Right atrium auricular region (tissue), 2 donors: ENCODE measurements around the gene MSGN1. TPM values are rescaled to one million over a fixed set of nuclear protein-coding genes. Genes with fewer than 3 reads are reported as not detected.
A peak's percentile ranks its signal among the peaks of the same experiment; 100 is the strongest.

Experiments
- DNase-seq: peaks from one replicate; pipeline ENCODE4 v3.0.0-alpha.2; 2019; ENCODE audit warnings: low spot score
- H3K27ac ChIP-seq, 2 donors: fragments of 200-600 bp; sonication (generic); 1 replicate in 1 of 2; 2 replicates in 1 of 2; pipeline ENCODE4 v1.5.1; 2016 to 2019
- H3K27me3 ChIP-seq, 2 donors: fragments of 200-600 bp; sonication (generic); one replicate each; pipeline versions ENCODE4 v1.5.1 to v1.6.0; 2017 to 2019
- H3K36me3 ChIP-seq: fragments of 200-600 bp; sonication (generic); one replicate; pipeline ENCODE4 v1.5.1; 2016
- H3K4me1 ChIP-seq, 2 donors: fragments of 200-600 bp; sonication (generic); one replicate each; pipeline versions ENCODE4 v1.5.1 to v1.6.0; 2017 to 2019
- H3K4me3 ChIP-seq, 2 donors: fragments of 200-600 bp; sonication (generic); 1 replicate in 1 of 2; 2 replicates in 1 of 2; pipeline ENCODE4 v1.5.1; 2017 to 2019; ENCODE audit warnings: mild to moderate bottlenecking in 1 of 2, moderate library complexity in 1 of 2
- H3K9me3 ChIP-seq, 2 donors: fragments of 200-600 bp; sonication (generic); one replicate each; pipeline ENCODE4 v1.5.1; 2019
- total RNA-seq, 2 donors: library from RNA; depleted of rRNA; stranded (reverse); fragments of >200 nt; gene quantifications; one replicate each; pipeline ENCODE4 v1.1.0, GENCODE V29; 2016
- TF ChIP-seq, protein P1 (sequence below), 2 donors: fragments of 200-600 bp; sonication (generic); IDR thresholded peaks; one replicate each; pipeline ENCODE4 v1.5.1; 2019; ENCODE audit warnings: antibody characterized with exemption in 2 of 2

MSGN1 gene
- total RNA-seq, 2 donors from 2014 or later, result not detected

DNA sequence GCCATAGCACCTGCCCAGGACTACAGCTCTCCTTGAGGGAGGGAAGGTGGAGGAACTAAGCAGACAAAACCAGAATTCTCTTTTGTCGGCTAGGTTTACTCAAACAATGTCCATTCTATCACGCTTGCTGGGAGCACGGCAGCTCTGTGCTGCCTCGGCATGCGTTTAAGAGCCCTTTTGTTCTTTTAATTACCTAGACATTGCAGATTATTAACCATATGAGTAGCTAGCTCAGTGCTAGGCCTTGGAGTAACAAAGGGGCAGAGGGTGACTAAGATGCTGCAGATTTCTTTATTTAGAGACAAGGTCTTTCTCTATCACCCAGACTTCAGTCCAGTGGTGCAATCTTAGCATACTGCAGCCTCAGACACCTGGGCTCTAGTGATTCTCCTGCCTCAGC is 11.1 kb downstream of the MSGN1 start:
- Histone ChIP-seq H3K36me3 (no peaks in the 10 kb centered on the region), H3K9me3 (no peaks in the 10 kb centered on the region), H3K27ac (no peak overlapping the region), H3K27me3 (no peaks in the 10 kb centered on the region), H3K4me3 (no peak overlapping the region), H3K4me1 (peaks cover 0 to 24% of the 10 kb centered on the region in 2 donors)
- no peak for DNase-seq
- TF ChIP-seq, protein P1, sequence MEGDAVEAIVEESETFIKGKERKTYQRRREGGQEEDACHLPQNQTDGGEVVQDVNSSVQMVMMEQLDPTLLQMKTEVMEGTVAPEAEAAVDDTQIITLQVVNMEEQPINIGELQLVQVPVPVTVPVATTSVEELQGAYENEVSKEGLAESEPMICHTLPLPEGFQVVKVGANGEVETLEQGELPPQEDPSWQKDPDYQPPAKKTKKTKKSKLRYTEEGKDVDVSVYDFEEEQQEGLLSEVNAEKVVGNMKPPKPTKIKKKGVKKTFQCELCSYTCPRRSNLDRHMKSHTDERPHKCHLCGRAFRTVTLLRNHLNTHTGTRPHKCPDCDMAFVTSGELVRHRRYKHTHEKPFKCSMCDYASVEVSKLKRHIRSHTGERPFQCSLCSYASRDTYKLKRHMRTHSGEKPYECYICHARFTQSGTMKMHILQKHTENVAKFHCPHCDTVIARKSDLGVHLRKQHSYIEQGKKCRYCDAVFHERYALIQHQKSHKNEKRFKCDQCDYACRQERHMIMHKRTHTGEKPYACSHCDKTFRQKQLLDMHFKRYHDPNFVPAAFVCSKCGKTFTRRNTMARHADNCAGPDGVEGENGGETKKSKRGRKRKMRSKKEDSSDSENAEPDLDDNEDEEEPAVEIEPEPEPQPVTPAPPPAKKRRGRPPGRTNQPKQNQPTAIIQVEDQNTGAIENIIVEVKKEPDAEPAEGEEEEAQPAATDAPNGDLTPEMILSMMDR (IDR thresholded peaks at IDR 0.05), result no peak

DNA sequence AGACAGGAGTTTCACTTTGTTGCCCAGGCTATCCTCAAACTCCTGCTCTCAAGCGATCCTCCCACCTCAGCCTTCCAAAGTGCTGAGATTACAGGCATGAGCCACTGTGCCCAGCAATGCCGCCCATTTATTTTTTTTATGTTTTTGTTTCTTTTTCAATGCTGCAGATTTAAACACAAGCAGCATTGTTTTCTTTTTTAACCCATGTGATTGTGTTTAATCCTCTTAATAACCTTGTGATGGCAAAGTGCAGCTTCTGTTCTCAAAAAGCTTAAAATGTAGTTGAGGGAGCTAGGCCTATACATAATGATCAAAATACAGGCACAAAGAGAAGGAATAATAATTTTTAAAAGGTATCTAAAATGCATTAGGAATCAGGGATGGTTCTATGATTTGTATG is 11.5 kb downstream of the MSGN1 start:
- Histone ChIP-seq H3K27me3 (no peaks in the 10 kb centered on the region), H3K27ac (no peak overlapping the region), H3K9me3 (no peaks in the 10 kb centered on the region)

DNA sequence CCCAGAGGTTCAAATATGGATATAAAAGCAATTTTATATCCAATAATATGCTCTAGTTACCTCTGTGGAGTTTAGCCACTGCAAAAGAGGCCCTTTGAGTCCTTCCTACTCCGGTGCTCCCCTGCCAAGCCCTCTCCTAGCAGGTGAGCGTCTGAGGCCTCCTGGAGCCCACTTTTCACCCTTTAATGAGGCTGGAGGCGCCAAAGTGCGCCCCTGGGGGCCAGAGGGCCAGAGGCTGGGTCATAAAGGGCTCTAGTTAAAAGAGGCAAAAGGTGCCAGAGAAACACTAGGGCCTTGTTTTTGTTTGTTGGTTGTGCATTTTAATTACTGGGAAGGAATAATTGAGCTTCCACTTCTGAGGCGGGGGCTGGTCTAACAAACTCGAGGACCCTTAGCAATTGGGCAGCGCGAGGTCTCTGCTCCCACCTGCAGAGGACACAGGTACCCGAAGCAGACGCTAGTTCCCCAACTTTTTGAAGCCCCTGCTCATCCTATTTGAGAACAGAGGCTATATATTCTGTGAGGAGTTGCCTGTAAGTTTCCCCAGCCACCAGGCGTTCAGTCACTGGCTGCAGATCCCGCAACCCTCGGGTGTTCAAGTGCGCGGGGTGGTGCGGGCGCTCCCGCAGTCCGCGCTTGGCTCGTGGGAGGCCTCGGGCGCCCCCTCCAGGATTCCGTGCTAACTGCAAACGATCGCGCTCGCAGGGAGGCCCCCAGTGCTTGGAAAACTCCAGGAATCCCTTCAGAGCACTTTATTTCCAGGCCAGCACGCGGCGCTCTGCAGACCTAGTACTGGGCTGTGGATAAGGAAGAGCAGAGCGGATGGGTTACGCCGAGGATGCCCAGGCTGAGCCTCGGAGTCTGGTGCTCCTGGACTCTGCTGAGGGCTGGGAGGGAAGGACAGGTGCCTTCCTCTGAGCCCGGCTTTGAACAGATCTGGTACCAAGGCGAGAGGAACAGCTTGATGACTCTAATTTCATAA is 14.1 kb downstream of the MSGN1 start:
- Histone ChIP-seq H3K4me1 (peaks cover 0 to 10% of the 10 kb centered on the region in 2 donors), H3K27ac (no peak overlapping the region), H3K4me3 (peak overlapping the region in 1 of 2 donors; percentile 25), H3K36me3 (no peaks in the 10 kb centered on the region), H3K9me3 (no peaks in the 10 kb centered on the region), H3K27me3 (no peaks in the 10 kb centered on the region)
- TF ChIP-seq, protein P1 (IDR thresholded peaks at IDR 0.05), result peak; percentile 92 to 94
- DNase-seq, result peak; percentile 67

More for the DNA sequence above, 11.5 kb downstream of the MSGN1 start:
- no peaks in the 10 kb centered on the region for H3K36me3 ChIP-seq
- TF ChIP-seq, protein P1 (IDR thresholded peaks at IDR 0.05), result no peak
- H3K4me3 ChIP-seq, result no peak overlapping the region
- peaks cover 0 to 19% of the 10 kb centered on the region in 2 donors for H3K4me1 ChIP-seq
- DNase-seq, result no peak

DNA sequence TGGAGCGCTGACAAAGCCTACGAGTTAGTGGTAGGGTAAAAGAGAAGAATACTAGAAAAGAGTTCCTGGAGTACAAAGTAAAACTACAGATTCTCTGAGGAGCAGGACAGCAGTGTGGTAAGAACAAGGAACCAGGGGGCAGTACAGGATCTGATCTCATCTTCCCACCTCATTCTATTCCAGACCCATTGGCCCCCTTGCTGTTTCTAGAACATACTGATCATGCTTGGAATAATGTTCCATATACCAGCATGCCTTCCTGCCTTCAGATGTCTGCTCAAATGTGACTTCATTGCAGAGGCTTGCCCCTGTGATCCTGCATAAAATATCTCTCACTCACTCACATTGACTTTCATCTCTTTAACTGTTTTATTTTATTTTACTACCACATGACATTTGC is 19.3 kb downstream of the MSGN1 start:
- no peak for DNase-seq
- Histone ChIP-seq H3K4me3 (no peak overlapping the region), H3K36me3 (no peaks in the 10 kb centered on the region), H3K27ac (no peak overlapping the region), H3K9me3 (no peaks in the 10 kb centered on the region), H3K4me1 (peaks cover 0 to 6% of the 10 kb centered on the region in 2 donors), H3K27me3 (no peaks in the 10 kb centered on the region)
- TF ChIP-seq, protein P1 (IDR thresholded peaks at IDR 0.05), result no peak

DNA sequence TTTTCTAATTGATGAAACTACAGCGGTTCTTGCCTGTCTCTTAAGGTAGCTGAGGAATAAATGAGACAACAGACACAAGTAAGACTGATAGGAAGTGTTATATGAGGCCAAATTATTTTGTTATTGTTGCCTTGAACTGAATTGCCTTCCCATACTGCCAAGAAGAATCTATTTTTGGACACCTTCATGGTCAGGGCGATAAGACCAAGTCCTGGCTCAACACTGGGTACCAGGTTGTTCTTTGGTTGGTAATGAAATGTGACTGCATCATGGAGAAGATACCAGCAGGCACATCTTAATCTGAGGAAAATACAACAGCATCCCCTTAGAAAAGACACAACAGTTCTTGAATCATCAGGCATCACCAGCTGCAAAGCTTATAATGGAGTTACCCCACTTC is 23.7 kb downstream of the MSGN1 start:
- DNase-seq, result no peak
- Histone ChIP-seq H3K27ac (no peak overlapping the region), H3K4me3 (no peak overlapping the region), H3K27me3 (no peaks in the 10 kb centered on the region), H3K36me3 (no peaks in the 10 kb centered on the region), H3K4me1 (no peaks in the 10 kb centered on the region), H3K9me3 (no peaks in the 10 kb centered on the region)
- TF ChIP-seq, protein P1 (IDR thresholded peaks at IDR 0.05), result no peak
